Activated effector memory CD4-positive, alpha-beta T cell treated with anti-CD3 and anti-CD28 coated beads, Interleukin-2, amount 50 U/mL, for 16 hours (primary cell): ENCODE results near the gene RBM23.

ENCODE experiments used
- DNase-seq: peaks from one replicate; pipeline ENCODE4 v3.0.0-alpha.2; 2020

Gene RBM23

DNA sequence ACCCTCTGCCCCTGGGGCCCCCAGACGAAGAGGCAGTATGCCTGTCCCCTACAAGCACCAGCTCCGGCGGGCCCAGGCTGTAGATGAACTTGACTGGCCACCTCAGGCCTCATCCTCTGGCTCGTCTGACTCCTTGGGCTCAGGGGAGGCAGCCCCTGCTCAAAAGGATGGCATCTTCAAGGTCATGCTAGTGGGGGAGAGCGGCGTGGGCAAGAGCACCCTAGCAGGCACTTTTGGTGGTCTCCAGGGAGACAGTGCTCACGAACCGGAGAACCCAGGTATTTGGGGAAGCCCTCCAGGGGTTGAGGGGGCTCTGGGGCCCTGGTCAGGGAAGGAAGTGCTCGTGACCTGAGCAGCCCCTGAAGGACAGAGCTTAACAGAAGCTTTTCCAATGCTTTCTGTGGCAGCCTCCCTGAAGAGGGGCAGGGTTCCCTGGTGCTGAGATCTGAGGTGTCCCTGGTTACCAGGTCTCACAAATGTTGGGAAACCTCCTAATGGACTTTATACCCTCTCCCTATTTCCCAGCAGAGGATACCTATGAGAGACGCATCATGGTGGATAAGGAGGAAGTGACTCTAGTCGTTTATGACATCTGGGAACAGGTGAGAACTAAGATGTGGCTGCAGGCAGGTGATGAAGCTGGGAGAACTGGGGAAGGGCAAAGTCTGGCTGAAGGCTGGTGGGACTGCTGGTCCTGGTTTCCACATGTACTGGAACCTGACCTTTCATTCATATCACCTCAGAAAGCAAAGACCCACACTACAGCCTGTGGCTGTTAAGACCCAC lies 34.0 kb downstream of the RBM23 start:
- no peak for DNase-seq

DNA sequence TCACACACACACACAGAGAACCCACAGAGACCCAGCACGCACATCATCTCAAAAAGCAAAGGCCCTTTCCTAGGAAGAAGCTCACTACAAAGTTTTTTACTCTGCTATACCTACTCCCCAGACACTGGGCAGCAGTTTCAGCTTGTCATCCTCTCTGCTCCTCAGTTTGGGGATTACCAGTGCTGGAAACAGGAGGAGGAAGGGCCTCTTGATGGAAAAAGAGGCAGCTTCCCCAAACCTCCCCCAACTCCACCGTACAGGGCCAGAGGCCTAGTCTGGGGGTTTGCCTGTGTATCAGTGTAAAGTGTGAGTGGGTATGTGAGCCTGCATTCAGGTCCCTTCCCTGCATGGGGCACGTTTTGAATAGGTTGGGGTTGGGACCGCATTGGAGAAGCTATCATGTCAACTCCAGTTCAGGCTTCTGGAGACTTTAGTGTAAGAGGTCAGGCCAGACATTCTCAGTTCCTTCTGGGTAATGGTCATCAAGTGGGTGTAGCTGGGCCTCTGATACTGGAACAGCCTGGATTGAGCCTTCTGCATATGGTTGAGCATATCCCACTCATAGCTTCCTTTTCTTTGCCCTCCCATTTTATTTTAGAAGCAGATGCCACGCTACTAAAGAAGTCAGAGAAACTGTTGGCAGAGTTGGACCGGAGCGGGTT lies 34.7 kb downstream of the RBM23 start:
- DNase-seq, result no peak

DNA sequence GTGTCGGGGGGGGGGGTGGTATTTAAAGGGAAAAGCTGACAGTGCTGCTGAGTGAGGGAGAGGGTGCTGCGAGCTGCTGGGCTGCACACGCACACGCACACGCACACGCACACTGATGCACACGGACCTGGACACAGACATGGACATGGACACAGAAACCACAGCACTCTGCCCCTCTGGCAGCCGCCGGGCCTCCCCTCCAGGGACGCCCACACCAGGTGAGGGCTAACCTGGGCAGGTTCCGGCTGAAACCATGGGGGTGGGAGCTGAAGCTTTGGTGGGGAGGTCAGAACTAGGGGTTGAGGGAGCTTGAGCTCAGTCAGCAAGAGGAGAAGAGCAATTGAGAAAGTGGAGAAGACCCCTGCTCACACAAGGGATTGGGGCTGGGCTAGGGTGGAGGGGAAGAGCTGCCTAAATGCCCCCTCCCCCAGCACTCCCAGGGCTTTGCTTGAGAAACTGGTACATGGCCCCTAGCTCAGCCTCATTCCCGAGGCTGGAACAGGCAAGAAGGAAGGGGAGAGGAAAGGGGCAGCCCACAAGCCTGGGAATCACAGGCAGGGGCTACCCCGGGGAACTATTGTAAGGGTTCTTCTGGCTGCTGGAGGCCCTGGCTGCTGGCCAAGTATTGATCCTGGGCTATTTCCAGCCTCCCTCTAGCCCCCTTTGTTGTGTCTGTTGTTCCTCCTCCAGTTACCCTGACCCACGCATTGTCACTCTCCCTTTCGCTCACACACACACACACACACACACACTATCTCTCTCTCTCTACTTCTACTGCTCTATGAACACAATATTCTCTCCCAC lies 35.6 kb downstream of the RBM23 start, which contains the start of gene REM2:
Gene REM2 (plus strand): TSS at position 50 of the 804 bp plus-strand sequence. CDS start 66 bp downstream, at position 116.
- no peak for DNase-seq

DNA sequence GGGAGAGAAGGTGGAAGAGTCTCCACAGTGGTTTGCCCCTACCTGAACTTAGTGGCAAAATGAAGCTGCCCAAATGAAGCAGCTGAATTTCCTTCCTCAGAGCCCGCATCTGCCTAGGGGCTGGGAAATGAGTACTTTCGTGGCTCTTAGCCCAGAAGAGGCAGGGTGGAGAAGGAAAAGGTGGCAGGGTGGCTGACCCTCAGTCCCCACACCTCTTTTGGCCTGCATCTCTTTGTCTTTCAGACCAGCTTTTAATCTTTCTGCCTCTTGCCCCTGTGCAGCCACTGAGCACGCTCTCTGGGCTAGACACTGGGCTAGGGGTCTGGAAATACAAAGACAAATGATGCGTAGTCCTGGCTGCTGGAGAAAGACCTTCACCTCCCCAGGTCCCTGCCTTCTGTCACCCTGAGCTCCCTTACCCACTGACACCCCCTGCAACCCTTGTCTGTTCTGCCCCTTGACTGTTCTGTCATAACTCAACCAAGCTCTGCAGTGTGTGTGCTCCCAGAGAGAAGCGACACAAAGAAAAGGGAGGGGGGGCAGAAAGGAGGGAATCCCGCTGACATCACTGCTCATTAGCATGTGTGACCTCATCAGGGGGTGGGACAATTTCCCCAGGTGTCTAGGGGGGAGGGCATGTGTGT lies 36.3 kb downstream of the RBM23 start:
- DNase-seq, result peak; percentile 71

DNA sequence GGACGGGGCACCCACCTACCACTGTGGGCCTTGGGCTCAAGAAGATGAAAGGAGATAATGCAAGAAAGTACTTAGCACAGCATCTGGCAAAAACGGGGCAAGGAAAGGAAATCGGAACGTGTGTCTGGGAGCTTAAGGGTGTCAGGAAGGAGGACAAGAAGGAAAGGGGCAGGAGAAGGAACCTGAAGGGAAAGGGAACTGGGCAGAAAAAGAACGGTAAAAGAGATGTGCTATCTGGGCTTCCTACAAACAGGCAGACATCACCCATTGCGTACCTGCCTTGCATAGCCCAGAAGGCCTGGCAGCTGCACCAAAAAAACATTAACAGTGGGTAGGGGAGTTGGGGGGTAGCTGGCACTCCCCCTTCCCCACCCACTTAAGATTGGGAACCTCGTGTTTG lies 36.9 kb downstream of the RBM23 start:
- DNase-seq, result no peak

DNA sequence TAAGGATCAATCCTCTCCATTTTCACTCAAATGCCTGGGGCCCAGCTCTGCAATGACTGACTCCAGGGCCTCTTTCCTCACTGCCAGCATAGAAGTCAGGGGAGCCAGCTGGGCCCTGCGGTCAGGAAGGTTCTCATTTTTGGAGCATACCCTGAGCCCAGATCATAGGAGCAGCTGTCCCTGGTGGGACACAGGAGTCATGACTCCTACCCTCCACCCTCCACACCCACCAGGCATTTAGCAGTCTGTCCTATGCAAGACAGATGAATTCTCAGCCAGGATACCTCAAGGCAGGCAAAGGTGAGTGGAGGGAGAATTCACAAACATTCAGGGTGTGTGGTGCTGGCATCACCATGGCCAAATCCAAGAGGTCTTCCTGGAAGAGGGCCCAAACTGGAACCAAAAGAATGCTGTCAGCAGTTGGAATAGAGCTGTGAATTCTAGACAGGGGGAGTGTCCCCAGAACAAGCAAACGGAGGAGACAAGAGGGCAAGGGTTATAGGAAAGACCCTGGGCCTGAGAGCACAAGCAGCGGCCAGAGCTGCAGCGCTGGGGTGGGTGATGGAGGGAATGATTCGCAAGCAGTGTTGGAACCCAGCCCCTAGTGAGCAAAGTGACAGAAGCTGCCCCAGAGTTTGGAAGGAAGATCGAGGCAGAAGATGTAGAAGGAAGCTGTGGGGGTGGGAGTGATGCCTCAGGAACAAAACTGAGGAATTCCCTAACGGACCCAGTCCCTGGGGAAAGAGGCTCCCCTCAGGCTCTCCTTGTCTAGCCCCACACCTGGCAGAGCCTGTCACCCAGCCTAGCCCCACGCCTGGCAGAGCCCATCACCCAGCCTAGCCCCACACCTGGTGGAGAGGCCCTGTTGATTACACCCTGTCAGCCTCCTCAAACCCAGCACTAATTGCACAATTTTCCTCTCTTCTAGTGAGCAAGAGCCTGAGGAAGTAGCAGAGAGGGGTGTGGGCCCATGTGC lies 40.4 kb downstream of the RBM23 start:
- no peak for DNase-seq

DNA sequence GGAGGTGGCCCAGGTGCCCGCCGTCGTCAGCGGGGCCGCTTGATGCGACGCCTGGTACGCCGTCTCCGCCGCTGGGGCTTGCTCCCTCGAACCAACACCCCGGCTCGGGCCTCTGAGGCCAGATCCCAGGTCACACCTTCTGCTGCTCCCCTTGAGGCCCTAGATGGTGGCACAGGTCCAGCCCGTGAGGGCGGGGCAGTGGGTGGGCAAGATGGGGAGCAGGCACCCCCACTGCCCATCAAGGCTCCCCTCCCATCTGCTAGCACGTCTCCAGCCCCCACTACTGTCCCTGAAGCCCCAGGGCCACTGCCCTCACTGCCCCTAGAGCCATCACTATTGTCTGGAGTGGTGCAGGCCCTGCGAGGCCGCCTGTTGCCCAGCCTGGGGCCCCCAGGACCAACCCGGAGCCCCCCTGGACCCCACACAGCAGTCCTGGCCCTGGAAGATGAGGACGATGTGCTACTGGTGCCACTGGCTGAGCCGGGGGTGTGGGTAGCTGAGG lies 41.9 kb downstream of the RBM23 start:
- DNase-seq, result no peak

DNA sequence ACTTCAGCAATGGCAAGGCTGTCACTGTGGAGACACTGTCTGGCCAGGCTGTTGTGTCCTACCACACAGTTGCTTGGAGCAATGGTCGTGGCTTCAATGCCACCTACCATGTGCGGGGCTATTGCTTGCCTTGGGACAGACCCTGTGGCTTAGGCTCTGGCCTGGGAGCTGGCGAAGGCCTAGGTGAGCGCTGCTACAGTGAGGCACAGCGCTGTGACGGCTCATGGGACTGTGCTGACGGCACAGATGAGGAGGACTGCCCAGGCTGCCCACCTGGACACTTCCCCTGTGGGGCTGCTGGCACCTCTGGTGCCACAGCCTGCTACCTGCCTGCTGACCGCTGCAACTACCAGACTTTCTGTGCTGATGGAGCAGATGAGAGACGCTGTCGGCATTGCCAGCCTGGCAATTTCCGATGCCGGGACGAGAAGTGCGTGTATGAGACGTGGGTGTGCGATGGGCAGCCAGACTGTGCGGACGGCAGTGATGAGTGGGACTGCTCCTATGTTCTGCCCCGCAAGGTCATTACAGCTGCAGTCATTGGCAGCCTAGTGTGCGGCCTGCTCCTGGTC lies 43.1 kb downstream of the RBM23 start:
- DNase-seq, result no peak

DNA sequence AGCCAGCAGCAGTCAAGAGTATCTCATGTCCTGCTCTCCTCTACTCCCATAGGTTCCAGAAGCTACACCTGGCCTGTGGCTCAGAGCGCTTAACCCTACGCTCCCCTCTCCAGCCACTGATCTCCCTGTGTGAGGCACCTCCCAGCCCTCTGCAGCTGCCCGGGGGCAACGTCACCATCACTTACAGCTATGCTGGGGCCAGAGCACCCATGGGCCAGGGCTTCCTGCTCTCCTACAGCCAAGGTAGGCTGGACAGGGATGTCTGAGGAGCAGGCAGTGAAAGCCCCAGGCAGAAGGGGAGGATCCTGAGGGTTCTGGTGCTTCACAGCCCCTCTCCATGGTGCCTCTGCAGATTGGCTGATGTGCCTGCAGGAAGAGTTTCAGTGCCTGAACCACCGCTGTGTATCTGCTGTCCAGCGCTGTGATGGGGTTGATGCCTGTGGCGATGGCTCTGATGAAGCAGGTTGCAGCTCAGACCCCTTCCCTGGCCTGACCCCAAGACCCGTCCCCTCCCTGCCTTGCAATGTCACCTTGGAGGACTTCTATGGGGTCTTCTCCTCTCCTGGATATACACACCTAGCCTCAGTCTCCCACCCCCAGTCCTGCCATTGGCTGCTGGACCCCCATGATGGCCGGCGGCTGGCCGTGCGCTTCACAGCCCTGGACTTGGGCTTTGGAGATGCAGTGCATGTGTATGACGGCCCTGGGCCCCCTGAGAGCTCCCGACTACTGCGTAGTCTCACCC lies 43.8 kb downstream of the RBM23 start:
- DNase-seq, result no peak

DNA sequence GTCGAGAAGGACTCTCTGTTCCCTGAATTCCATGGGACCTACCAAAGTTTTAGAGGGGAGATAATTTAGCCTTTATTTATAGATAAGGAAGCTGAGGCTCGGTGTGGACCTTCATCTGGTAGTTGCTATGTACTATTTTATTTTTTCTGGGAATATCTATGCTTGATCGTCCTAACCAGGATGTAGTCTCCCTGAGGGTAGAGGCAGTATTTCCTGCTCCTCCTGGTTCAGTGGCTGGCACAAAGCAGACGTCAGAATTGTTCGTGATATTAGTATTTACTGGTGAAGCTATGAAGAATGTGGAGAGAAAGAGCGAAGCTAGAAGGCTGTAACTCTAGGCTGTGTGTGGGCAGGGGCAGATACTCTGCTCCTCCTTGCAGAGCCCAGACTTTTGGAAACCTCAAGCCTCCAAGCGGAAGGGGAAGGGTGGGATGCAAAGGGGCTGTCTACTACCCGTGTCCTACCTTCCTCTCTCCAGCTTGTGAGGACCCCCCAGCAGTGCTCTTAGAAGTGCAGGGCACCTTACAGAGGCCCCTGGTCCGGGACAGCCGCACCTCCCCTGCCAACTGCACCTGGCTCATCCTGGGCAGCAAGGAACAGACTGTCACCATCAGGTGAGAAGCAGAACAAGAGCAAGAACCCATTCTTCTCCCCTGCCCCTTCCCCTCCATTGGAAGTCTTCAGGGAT lies 46.0 kb downstream of the RBM23 start:
- DNase-seq, result no peak

DNA sequence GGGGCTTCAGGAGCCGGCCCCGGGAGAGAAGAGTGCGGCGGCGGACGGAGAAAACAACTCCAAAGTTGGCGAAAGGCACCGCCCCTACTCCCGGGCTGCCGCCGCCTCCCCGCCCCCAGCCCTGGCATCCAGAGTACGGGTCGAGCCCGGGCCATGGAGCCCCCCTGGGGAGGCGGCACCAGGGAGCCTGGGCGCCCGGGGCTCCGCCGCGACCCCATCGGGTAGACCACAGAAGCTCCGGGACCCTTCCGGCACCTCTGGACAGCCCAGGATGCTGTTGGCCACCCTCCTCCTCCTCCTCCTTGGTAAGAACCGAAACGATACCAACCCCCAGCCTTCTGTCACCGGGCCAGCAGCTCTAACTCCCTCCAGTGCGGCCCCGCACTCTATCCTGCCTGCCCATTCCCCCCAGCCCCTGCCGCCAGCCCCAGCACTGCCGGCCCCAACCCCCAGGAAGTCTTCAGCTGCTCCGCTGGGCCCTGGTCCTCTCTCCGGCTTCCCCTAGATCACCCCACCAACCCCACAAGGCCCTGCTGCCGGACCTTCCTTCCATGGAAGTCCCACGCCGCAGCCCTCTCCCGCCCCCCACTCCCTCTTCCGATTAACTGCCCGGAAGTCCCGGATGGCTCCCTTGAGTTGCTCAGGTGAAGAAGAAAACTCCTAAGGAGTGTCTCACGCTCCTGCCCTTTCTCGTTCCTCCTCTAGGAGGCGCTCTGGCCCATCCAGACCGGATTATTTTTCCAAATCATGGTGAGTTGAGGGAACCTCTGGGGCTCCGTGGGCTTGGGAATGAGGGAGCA lies 46.7 kb downstream of the RBM23 start:
- DNase-seq, result peak; percentile 91

DNA sequence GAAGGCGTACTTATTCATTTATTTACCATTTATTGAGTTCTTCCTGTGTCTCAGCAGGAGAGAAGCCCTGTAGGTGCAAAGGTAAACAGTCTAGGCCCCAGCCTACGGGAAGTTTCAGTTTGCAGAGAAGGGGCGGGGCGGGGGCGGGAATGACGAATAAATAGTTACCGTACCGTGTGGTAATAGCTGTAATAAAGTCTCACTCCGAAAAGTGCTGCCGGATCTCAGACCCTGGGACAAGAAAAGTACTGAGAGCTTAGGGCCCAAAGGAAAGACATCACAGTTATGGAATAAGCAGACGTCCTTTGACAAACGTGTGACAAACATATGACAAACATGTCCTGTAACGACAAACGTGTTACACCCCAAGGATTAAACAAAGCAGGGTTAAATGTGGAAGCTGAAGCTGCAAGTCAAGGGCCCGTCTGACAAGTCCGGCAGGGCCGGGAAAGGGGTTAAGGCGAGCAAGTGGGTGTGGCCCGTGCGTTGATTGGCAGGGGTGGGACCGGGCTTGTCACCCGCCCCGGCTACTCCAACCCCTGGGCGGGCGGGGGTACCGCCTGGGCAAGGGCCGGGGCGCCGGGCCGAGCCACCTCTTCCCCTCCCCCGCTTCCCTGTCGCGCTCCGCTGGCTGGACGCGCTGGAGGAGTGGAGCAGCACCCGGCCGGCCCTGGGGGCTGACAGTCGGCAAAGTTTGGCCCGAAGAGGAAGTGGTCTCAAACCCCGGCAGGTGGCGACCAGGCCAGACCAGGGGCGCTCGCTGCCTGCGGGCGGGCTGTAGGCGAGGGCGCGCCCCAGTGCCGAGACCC lies 47.5 kb downstream of the RBM23 start, which contains the start of gene LRP10:
Gene LRP10 (plus strand): TSS at position 517 of the 809 bp plus-strand sequence. CDS start 564 bp downstream, outside the sequence.
- DNase-seq, result peak; percentile 92

DNA sequence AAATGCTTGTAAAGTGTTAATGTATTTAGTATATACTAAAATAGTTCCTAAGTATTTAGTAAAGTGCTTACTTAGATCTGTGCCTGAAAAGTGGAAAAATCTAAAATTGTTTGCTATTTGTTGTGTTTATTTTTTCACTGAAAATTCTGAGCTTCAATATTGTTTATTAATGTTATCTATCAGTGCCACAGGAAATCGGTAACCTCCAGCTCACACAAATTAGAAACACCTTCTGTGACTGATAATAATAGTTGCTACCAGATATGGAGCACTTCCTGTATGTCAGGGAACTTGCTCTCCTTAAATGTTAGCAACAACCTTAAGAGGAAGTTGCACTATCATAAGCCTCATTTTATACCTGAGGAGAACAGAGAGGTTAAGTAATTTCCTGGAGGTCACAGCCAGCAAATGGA lies 48.1 kb downstream of the RBM23 start:
- no peak for DNase-seq

DNA sequence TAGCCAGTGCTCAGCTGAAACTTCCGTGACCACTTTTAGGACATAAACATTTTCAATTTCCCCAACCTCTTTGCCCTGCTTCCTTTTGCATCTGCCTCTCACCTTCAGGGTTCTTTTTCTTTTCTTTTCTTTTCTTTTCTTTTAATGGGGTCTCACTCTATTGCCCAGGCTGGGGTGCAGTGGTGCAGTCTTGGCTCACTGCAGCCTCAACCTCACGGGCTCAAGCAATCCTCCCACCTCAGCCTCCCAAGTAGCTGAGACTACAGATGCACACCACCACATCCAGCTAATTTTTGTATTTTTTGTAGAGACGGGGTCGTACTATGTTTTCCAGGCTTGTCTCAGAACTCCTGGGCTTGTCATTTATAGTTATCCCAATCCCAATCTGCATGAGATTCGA lies 52.1 kb downstream of the RBM23 start:
- DNase-seq, result no peak

DNA sequence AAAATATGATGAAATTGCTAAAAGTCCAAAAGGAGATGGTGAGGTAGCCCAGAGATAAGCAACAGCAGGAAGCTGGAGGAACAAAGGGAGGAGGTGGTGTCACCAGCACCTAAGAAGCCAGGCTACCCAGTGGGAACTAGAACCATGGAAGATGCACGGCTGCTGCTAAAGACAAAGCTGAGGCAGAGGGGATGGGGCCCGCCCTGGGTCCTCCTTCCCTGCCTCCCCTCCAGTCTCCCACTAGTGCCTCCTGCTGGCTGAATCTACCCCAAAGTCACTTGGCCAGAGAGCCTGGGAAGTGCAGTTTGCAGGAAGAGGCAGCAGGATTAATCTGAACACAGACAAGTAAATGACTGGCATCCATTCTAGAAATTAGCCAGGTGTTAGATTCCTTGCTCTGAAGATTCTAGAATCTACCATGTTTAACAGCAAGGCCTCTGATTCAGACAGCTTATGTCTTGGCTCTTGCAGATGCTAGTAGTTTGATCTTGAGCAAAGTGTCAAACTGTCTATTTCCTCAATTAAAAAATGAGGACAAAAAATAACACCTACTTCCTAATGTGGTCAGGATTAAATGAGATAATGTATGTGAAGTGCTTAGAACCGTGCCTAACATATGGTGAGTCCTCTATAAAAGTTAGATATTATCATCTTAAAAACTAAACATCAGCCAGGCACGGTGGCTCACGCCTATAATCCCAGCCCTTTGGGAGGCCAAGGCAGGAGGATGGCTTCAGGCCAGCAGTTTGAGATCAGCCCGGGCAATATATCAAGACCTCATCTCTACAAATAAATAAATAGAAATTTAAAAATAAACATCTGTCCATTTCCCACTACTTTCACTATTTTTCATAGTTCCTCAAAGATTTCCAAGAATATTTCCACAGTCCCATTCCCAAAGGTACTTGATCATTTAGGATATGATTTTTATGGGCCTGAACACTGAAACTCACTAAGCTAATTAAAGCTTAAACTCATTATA lies 53.2 kb downstream of the RBM23 start:
- no peak for DNase-seq

DNA sequence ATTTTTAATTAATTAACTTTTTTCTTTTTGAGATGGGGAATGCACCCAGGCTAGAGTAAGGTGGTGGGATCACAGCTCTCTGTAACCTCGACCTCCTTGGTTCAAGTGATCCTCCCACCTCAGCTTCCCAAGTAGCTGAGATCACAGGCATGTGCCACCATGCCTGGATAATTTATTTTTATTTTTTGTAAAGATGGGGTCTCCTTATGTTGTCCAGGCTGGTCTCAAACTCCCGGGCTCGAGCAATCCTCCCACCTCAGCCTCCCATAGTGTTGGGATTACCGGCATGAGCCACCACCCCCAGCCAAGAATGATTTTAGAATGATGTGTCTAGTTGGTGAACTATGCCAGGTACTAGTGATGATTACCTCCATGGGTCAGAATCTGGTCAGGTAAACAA lies 54.0 kb downstream of the RBM23 start:
- no peak for DNase-seq

DNA sequence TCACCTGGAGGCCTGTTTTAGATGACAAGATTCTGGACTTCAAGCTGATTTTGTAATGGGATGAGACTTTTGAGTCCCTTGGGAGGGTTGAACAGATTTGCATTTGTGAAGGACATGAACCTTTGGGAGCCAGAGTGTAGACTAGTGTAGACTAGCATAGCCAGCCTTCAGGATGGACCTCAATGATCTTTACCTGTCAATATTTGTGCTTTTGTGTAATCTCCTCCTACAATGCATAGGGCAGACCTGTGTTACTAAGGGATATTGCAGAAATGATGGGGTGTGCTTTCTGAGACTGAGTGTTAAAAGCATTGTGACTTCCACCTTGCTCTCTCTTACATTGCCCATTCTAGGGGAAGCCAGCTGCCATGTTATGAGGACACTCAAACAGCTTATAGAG lies 57.3 kb downstream of the RBM23 start:
- DNase-seq, result no peak
